GM21825 (cell line): ENCODE measurements around the gene AXIN1.
"Not testable (repeated sequence)": the region's sequence is repeated elsewhere in the genome, so short reads cannot be mapped to it uniquely, and the experiment has no call there.

ENCODE experiments used
- ATAC-seq: cut with Tn5 transposase; IDR thresholded peaks from one replicate; pipeline ENCODE4 v1.9.1; 2021; ENCODE audit warnings: mild to moderate bottlenecking, moderate library complexity; ENCODE audit not compliant: unreplicated experiment

The AXIN1 gene

DNA sequence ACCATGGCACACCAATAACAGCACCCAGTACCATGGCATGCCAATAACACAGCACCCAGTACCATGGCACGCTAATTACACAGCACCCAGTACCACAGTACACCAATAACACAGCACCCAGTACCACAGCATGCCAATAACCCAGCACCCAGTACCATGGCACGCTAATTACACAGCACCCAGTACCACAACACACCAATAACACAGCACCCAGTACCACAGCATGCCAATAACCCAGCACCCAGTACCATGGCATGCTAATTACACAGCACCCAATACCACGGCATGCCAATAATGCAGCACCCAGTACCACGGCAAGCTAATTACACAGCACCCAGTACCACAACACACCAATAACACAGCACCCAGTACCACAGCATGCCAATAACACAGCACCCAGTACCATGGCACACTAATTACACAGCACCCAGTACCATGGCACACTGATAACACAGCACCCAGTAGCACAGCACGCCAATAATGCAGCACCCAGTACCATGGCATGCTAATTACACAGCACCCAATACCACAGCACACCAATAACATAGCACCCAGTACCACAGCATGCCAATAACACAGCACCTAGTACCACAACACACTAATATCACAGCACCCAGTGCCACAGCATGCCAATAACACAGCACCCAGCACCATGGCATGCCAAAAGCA is 18.2 kb downstream of the AXIN1 start:
- not testable (repeated sequence) for ATAC-seq

DNA sequence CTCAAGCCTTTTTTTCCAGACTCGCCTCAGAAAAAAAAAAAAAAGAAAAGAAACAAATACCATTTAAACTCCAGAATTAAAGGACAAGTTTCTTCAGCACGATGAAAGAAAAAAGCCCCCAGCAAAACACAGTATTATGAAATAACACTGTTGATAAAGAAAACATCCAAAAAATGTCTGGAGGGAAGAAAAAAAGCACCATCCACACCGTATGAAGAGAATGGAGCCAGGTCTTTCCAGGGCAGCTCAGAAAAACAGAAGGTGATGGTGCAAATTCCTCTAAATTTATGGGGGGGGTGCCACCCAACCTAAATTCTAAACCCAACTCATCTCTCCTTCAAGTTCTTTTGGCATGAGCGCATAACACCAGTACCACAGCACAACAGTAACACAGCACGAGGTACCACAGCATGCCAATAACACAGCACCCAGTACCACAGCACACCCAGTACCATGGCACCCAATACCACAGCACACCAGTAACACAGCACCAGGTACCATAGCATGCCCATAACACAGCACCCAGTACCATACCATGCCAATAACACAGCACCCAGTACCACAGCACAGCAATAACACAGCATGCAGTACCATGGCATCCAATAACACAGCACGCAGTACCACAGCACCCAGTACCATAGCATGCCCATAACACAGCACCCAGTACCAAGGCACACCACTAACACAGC is 19.0 kb downstream of the AXIN1 start:
- no peak for ATAC-seq

DNA sequence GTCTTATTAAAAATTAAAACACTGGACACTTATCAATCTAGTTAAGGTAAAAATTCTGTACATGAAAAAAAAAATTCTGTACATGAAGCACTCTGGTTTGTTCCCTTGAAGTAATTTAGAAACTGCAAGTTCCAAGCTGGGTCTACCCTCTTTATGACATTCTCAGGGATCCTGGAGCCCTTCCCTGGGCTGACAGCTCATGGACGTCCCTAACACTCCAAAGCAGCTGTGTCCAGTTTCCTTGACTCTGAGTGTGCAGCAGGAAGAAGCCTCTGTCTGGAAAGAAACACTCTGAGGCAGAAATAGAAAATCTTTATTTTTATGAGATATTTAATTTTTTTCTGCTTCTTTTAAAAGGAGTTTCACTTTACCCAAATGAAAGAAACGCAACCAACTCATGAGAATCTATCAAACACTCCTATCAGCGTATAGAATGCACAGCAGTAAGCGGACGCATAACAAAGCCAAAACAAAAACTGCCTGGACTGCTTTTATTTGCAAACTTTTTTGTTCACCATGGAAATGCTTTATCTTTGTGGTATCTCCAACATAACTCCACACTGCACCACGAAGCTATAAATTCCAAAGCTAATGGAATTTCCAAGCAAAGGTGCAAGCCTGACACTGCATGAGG is 21.2 kb downstream of the AXIN1 start:
- not testable (repeated sequence) for ATAC-seq

DNA sequence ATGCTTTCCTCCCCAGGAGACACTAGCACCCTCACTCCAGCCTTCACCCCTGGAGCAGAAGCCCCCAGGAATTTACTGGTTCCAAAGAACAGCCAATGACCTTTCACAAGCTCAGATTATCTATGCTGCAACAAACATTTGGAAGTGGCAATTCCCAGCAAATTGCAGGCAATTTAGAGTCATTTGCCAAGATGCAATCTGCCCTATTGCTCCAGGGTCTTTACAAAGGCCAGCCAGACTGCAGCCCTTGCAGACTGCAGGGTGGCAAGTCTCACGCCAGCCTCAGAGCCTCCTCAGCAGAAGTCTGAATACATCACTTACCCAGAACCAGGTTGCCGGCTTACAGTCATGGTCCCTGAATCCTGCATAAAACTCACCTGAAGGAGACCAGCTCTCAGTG is 21.8 kb downstream of the AXIN1 start:
- no peak for ATAC-seq

DNA sequence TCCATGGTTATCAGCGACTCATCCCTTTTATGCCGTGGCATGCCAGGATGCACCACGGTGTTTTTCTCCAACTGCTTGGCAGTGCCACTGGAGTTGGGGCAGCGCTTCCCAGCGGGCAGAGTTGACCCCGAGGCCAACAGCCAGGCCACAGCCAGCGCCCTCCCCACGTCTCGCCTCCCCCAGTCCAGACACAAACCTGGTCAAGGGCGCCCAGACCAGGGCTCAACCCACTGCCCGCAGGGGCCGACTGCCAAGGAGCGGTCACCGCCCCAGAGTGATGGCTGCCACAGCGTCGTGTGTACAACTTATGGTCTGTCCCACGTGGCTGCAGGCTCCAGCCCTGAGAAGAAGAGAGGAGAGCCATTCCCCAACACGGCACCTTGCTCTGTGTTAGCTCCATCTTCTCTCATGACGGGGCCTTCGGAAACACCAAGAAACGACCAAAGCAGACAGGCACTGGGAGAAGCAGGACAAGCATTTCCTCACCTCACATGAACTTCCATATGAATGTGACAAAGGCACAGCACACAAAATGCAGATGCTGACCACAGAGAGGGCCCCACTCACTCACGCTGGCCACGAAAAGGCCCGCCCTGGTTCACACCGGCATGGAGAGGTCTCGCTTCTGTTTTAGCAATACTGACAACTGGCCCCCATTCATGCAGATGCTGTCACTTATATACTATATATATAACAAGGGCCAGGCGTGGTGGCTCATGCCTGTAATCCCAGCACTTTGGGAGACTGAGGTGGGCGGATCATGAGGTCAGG is 27.0 kb downstream of the AXIN1 start:
- no peak for ATAC-seq

DNA sequence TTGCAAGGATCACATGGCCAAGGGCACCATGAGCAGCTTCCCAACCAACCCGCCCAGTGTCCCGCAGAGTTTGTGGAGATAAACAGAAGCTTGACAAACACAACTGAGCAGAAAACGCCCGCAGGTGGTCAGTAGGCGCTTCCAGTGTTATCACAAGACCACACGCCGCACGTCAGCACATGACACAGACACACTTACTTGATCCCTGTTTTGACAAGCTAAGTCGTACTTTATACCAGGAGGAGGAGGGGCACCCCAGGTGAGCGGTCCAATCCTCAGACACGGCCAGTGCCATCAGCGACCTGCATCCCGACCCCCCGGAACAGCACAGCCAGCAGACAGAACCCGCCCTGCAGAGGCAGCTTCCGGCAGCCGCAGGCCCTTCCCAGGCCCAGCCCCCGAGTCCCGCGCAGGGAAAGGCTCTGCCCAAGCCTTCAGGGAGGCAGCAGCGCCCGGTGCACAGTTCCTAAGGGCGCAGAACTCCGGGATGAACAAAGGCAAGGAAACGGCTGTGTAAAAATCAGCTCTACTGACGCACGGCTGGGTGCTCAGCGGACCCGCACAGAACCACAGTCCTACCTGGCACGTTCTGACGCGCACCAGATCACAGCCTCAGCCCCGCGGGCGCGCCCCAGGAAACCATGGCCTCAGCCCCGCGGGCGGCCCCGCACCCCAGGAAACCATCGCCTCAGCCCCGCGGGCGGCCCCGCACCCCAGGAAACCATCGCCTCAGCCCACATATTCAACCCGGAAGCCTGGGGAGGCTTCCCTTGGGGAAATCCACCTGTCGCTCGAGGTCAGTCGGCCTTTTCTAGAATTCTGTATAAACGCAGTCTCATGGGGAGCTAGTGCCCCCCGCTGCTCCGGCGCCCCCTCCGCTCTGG is 27.8 kb downstream of the AXIN1 start:
- peak; percentile 56 for ATAC-seq

DNA sequence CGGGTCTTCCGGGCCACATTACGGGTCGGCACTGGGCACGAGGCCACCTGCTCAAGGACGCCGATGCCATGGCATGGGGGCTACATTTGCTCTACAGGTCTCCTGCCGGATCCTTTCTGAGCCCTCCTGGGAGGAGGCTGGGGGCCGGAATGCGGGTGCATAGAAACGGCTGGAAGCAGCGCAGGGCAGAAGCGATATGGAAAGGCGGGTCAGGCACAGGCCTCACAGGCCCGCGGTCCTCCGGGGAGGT is 28.4 kb downstream of the AXIN1 start:
- no peak for ATAC-seq

DNA sequence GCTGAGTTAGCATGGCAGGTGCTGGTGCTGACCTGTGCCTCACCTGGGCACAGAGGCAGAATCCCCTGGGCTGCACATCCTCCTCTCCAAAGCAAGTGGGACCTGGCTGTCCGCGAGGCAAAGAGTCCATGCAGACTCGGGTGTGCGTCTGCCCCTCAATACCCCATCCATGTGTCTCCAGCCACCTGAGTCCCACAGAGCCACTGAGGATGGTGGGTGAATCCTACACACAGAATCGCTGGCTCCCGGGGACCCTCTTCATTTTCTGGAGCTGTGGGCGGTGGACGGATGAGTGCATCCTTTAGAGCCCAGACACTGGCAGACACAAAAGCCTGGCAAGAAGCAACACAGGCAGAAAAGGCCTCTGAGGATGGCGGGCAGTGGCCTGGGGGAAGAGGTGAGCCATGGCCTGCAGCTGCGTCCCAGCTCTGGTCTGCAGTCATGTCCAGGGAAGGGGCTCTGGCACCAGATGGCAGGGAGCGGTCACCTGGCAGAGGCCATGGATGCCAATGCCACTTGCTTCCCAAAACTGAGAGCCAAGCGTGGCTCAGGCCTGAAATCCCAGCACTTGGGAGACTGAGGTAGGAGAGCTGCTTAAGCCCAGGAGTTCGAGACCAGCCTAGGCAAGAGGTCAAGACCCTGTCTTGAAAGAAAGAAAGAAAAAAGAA is 29.9 kb downstream of the AXIN1 start:
- no peak for ATAC-seq

DNA sequence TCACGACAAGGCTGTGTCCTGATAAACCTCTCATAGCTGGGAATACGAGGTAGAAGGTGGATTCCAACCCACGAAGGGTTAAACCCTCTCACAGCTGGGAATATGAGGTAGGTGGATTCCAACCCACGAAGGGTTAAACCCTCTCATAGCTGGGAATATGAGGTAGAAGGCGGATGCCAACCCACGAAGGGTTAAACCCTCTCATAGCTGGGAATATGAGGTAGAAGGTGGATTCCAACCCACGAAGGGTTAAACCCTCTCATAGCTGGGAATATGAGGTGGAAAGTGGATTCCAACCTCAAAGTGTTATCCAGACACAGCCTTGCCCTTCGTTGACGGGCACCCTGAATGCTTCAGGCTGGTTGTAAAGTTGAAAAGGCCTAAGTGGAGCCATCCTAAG is 31.0 kb downstream of the AXIN1 start:
- ATAC-seq: no peak

DNA sequence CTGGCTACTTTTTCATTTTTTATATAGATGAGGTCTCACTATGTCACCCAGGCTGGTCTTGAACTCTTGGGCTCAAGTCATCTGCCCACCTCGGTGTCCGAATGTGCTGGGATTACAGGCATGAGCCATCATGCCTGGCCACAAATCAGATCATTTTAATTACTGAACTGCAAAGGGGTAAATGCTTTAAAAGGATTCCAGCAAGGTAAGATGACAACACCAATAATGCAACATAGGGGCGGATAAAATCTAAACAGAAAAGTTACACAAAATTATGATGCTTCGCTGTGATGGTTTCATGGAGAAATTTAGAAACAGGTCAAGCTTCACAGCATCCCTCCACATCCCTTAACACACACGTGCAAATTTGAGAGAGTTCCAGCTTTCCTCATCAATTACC is 32.3 kb downstream of the AXIN1 start:
- ATAC-seq: no peak

DNA sequence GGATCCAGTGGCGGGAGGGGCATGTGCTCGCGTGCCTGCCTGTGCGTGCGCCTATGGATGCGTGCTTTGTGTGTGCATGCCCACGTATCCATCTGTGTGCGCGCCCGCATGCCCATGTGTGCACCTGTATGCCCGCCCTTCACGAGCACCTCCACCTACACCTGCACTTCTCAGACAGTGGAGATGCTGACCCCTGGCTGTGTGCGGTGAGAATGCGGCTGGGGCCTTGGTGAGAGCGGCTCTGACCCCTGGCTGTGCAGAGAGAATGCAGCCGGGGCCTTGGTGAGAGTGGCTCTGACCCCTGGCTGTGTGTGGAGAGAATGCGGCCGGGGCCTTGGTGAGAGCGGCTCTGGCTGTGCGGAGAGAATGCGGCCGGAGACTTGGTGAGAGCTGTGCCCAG is 33.9 kb downstream of the AXIN1 start:
- ATAC-seq: no peak

DNA sequence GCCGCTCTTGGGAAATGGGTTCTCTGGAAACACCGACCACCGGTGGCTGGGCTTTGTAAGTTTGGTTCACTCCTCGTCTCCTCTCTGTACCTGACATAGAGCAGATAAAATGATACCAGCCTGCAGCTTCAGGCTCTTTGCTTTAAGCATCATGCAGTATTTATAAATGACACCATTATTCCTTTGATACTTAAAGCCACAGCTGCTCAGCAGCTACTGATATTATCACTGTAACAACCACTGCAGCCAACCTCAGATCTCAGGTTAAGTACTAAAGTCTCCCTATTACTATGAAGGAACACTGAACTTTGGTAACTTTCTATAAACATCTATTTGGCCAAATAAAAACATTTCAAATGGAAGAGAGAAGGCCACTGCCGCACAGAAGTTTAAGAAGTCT is 34.9 kb downstream of the AXIN1 start:
- no peak for ATAC-seq

DNA sequence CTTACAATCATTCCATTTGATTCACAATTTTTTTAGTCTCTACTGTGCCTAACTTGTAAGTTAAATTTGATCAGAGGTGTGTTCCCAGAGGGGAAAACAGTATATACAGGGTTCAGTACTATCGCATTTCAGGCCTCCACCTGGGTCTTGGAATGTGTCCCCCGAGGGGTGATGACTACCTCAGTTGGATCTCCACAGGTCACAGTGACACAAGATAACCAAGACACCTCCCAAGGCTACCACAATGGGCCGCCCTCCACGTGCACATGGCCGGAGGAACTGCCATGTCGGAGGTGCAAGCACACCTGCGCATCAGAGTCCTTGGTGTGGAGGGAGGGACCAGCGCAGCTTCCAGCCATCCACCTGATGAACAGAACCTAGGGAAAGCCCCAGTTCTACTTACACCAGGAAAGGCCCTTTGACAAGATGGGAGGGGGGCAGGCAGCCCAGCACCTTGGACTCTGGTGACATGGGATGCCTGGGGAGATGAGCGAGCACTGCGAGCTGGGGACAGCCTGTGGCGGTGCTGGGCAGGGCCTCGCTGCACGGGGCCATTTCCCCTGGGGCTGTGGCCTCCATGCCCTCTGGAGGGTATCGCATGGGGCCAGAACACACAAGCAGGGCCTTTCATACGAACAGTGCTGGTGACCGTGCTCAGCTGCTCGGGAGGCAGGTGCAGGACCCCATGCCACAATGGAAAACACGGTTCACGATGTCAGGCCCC is 35.6 kb downstream of the AXIN1 start:
- ATAC-seq: no peak

DNA sequence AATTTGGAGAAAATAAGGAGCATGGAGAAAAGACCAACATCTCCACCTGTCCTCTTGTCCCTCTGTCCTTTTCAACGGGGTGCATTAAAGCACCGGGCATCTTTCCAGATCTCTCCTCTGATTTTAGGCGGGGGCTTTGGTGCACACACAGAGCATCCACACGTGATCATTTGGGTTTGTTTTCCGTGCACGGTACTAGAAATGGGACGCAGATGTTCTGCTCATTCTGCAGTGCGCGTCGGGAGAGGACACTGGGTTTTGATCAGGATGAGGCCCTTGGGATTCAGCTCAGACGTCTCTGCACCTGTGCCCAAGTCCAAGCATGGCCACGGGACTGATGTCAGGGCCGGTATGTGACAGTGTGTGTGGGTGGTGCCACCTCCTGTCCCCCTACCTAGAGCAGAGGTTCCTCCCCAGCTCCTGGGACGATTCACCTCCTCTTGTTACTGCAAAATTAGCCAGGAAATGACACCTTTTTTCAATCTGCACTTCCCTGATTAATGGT is 37.7 kb downstream of the AXIN1 start:
- ATAC-seq: no peak

DNA sequence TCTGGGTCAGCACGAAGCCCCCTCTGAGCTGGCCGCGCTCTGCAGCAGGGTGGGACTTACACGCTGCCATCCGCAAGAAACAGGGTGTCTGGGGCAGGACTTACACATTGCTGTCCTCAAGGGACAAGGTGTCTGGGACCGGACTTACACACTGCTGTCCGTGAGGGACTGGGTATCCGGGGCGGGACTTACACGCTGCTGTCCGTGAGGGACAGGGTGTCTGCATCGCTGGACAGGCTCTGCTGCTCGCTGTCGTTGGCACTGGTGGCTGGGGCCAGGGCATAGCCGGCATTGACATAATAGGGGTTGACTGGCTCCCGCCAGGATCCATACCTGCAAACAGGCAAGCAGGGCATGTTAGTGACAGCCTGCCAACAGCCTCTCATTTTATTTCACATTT is 38.2 kb downstream of the AXIN1 start:
- no peak for ATAC-seq

DNA sequence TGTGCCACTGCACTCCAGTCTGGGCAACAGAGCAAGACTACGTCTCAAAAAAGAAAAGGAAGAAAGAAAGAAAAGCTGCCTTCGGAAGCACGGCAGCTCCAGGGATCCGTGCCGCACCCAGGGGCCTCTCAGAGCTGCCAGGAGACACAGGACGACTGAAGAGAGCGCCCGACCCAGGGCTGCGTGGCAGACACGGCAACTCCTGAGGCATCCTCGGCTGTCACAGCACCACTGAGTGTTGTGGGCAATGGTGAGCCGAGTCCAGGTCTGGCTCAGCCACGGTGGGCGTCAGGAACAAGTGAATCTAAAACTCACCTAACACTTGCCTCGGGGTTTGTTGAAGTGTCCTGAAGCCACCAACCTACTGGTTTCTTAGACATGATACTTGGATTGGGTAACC is 40.8 kb downstream of the AXIN1 start:
- no peak for ATAC-seq

DNA sequence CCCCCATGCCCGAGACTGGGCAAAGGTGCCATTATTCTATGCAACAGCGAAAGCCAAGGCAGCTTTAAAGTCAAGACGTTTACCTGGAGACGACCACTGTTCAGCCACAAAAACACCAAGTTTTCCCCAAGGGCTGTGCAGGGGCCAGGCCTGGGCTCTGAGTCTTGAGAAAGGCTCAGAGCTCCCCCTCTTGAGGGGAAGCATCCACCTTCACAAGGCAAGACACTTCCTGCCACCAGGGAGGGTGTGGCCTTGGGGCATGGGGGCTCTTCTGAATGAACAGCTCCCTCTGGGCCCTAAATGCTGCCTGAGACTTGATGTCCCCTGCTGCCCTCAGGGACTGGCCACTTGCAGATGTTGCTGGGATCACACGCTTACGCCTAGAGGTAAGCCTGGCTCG is 43.0 kb downstream of the AXIN1 start:
- no peak for ATAC-seq

DNA sequence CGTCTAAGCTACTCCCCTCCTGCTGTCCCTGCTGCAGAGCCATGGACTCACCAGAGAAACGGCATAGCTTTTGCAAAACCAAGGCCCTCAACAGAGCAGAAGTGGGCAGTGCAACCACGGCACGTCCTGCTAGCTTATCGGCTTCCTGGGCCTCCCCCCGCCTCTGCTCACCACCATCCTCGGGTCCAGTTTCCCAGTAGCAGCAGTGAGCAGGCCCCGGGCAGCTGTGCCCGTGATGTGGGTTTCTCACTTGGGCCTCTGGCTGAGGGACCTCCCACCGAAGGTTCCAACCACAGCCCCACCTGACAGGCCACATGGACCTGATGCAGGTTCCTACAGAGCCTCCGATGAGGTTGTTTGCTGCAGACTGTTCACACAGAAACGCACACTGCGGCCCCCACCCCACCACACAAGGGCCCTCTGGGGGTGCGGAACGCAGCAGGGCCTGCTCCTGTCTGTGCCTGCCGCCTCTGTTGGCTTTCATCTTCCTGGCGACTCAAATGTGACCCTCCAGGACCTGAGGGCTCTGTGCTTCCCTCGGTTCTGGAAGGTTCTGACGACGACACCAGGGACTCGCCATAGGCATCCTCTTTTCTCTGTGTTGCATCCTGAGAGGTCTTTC is 44.7 kb downstream of the AXIN1 start:
- ATAC-seq: no peak

DNA sequence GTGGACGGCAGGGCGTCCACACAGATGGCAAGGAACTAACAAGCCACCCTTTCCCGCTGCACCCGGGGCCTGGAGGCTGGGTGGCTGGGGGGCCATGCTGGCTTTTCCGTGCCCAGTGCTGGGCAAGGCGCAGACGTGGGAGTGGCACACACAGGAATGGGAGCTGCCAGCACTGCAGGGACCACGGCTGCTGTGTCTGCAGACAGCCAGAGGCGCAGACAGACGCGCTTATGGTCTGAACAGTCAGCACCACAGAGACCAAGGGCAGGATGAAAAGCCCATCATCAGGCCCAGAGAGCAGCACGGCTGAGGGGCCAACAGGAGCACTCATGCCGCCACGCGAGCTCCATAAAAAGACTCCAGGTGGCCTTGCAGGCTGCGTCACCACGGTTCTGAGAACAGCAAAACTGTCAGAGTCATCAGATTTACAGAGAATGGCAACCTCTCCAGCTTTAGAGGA is 45.6 kb downstream of the AXIN1 start:
- ATAC-seq: no peak
